ENCODE results near the gene ATAD1.

GRCh38 chr10:87721781-87722180 lies 96.2 kb downstream of the ATAD1 start:
- TF ChIP-seq CTCF (IDR thresholded peaks at IDR 0.05) (no peak), POLR2A (IDR thresholded peaks at IDR 0.05) (no peak), POLR2AphosphoS5 (IDR thresholded peaks at IDR 0.05) (no peak)

All from sigmoid colon (tissue), 4 donors.